GM10248 (cell line): Measurements from ENCODE around the gene ZNF367.

Experiments used
- CTCF ChIA-PET: fragments of 300-600 bp; sonication (Branson Sonifier 250); formaldehyde crosslinking; extraction: SDS; loops from one replicate; lab custom pipeline; 2021; ENCODE audit warnings: antibody characterized with exemption; lab: Yijun Ruan, JAX
- POLR2A ChIA-PET: fragments of 350-650 bp; sonication (Branson Sonifier 250); formaldehyde crosslinking; extraction: SDS; loops from one replicate; lab custom pipeline; 2020; ENCODE audit warnings: antibody characterized with exemption; lab: Yijun Ruan, JAX
- DNase-seq: peaks from one replicate; pipeline ENCODE4 v3.0.0; 2012; ENCODE audit errors: extremely low spot score
- CTCF ChIP-seq: IDR thresholded peaks from 2 replicates; pipeline ENCODE4 v1.5.1; 2012; ENCODE audit warnings: mild to moderate bottlenecking, low read depth; ENCODE audit errors: extremely low read depth, missing control alignments, control extremely low read depth

Gene ZNF367

GRCh38 chr9:96343515-96344360 lies 74.4 kb downstream of the ZNF367 start:
- CTCF ChIA-PET: interaction anchor here (0.8 to 2.2 kb wide), 4 partner anchors 10 to 51 kb away, joined by 3 to 10 read pairs (median 4); no protein-coding TSS in a partner anchor
- TF ChIP-seq CTCF: no peak
- no peak for DNase-seq
- POLR2A ChIA-PET: no interaction called here

- no peak for TF ChIP-seq CTCF
- CTCF ChIA-PET: interaction anchor here (0.8 to 2.2 kb wide), 5 partner anchors 11 to 50 kb away, joined by 3 to 10 read pairs (median 4); partner anchors contain the start of gene SLC35D2
- DNase-seq: no peak
- POLR2A ChIA-PET: no interaction called here
These were observed 75.5 kb downstream of the ZNF367 start for GRCh38 chr9:96342571-96343245.

- ChIA-PET POLR2A (no interaction called here), CTCF (no interaction called here)
- TF ChIP-seq CTCF: no peak
- DNase-seq: no peak
These were observed 77.5 kb downstream of the ZNF367 start for GRCh38 chr9:96340707-96341106.

GRCh38 chr9:96338299-96338698 lies 79.9 kb downstream of the ZNF367 start:
- no peak for TF ChIP-seq CTCF
- CTCF ChIA-PET: interaction anchor here (1.0 to 1.3 kb wide), 2 partner anchors 9 to 11 kb away, joined by 3 to 4 read pairs; no protein-coding TSS in a partner anchor
- no peak for DNase-seq
- POLR2A ChIA-PET: no interaction called here
